Measurements from ENCODE around the gene CLEC4M.

GRCh38 chr19:7788933-7789323, 25.9 kb downstream of the CLEC4M start:
- TF ChIP-seq CTCF (conservative IDR thresholded peaks at IDR 0.05; ENCODE audit: low read depth, low read length) (no peak), EZH2 (IDR thresholded peaks at IDR 0.05; ENCODE audit: low read length, unreplicated experiment) (no peak)

Data from PC-3 (cell line).